Fibroblast of skin of right quadriceps (primary cell): ENCODE results near the gene TWSG1.
"Not testable (repeated sequence)": the region's sequence is repeated elsewhere in the genome, so short reads cannot be mapped to it uniquely, and the experiment has no call there.

ENCODE experiments used
- DNase-seq: peaks from one replicate; pipeline ENCODE4 v3.0.0-alpha.2; 2013

Gene TWSG1

DNA sequence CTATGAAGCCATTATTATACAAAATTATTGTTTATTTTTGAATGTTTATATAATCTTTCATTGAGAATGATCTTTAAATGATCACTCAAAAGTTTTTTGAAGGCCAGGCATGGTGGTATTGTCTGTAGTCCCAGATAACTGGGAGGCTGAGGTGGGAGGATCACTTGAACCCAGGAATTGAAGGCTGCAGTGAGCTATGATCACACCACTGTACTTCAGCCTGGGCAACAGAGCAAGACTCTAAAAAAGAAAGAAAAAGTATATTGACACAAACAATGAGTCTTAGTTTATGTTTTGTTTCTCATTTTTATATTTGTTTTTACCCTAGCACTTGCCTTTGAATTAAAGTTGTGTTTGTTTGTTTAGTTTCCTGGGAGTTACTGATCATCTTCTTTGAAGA, 2.3 kb downstream of the TWSG1 start:
- no peak for DNase-seq

DNA sequence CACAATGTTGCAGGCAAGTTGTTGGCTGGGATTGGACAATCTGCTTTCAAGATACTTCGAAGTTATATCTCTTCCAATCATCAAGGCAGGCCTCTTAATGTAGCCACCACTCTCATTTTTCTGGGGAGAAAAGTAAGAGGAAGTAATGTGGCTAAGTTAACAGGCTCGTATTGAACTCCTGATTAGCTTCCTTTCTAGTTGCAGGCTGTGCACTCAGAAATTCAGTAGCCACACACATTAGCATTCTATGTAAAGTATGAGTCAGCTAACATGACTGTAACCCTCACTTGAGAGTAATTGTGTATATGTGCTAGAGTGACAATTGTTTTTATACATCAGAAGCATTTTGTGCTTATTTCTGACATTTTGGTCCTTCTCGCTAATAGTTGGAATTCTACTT, 3.3 kb downstream of the TWSG1 start:
- DNase-seq, result peak; percentile 57

DNA sequence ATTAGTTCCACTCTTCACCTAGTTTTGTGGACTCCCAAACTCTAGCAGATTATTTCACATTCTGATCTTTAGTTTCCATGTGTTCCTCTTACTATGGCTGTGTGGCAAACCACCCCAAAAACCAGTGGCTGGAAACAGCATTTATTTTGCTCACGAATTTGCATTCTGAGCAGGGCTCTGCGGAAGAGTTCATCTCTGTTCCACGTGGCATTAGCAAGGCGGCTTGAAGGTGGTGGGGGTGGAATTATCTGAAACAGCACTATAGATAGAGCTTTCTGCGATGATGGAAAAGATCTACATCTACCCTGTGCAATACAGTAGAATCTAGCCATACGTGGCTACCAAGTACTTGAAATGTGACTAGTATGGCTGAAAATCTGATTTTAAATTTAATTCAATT, 5.9 kb downstream of the TWSG1 start:
- DNase-seq, result no peak

GRCh38 chr18:9343577-9343976, 9.0 kb downstream of the TWSG1 start:
- no peak for DNase-seq

DNA sequence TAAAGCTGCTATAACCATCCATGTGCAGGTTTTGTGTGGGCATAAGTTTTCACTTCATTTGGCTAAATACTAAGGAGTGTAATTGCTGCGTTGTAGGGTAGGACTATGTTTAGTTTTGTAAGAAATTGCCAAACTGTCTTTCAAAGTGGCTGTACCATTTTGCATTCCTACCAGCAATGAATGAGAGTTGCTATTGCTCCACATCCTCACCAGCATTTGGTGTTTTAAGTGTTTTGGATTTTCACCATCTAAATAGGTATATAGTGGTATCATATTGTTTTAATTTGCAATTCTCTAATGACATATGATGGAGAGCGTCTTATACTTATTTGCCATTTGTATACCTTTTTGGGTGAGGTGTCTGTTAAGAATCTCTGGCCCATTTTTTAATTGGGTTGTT, 12.2 kb downstream of the TWSG1 start:
- no peak for DNase-seq

DNA sequence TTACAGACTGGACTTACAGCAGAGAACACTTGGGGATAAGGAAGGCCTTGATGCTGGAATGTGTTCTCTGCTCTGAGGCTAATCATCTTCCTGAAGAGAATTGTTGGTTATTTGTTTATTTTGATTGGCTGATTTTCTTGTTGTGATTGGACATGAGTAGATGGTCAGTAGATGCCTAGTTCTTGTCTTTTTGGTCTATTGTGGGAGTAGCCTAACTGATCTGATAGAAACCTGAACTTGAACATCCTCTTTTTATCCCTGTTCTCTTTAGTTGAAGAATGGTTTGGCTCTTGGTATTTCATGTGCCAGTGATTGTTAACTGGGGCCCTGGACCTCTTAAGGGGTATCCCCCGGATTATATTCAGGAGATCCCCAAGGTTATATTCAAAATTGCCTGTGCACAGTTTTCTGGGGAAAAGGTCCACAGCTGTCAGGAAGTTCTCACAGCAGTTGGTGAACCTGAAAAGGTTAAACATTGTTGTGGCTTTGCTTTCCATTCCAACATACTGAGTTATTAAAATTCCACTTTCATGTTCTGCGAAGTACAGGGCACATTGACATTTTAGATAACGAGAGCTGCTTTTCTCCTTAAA, 13.6 kb downstream of the TWSG1 start:
- DNase-seq, result peak; percentile 40

DNA sequence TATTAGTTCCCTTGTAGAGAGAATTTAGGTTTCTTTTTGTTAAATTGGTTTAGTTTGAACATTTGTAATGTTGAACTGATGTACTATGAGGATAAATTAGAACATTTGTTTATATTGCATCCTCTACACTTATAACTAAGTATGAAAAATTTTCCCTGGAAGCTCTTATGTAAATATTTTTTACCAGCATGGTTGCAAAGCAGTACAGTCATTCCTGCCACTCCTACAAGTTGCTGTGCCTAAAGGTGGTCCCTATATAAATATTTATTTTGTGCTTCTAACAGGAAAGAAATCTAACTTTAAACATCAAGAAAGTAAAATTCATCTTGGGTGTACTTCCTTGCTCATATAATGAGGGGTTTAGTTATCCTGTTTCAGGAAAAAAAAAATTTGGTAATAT, 14.2 kb downstream of the TWSG1 start:
- no peak for DNase-seq

DNA sequence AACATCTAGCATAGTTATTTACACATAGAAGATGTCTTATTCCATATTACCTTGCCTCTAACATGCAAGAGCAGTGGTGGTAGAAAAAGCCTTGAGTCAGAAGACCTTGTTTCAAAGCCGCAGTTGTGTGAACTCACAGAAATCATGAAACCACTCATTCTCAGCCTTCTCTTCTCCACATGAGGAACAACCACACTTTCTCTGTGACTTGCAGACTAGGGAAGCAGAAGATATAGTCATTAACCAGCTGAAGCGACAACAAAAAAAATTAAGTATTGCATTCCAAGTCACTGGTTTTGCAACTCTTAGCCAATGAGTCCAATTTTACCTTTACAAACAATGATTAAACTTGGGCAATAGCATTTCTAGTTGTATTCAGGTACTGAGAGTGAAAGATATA, 19.0 kb downstream of the TWSG1 start:
- no peak for DNase-seq

DNA sequence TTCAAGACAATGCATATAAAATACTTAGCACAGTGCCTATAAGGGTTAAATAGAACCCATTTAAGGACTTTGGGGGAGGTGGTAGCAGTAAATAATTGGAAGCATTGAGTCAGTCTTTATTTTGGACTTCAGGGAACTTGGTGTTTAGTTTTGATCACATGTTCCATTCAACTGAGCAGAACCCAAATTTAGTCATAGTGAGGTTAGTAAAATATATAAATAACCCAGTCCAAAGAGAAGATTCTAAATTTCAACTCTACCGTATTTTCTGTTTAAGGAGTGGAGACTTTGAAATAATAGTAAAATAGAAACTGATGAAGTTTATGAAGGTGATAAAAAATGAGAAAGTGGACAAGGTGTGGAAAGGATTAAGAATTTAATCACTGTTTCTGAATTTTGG, 19.7 kb downstream of the TWSG1 start:
- DNase-seq, result no peak

GRCh38 chr18:9356976-9357375, 22.4 kb downstream of the TWSG1 start:
- DNase-seq, result no peak

- DNase-seq, result no peak
Measured at GRCh38 chr18:9359796-9360195, 25.2 kb downstream of the TWSG1 start.

DNA sequence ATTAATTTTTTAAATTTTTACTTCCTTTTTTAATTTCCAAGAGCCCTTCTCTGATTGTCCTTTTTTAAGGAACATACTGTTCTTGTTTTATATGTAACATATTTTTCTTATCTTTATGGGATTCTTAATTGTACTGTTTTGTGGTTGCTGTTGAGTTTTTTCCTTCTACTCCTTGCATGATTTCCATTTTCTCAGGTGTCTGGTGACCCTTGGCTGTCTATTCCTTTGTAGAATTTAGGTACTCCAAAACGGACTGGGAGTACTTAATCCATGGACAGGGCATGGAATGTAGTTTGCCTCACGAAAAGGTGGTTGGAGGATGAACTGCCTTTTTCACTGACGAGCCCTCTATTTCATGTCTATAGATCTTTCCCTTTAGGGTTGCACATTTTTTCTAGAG, 26.6 kb downstream of the TWSG1 start:
- DNase-seq, result no peak

- no peak for DNase-seq
Measured at GRCh38 chr18:9362869-9363268, 28.3 kb downstream of the TWSG1 start.

- DNase-seq, result no peak
Measured at GRCh38 chr18:9364242-9364641, 29.7 kb downstream of the TWSG1 start.

DNA sequence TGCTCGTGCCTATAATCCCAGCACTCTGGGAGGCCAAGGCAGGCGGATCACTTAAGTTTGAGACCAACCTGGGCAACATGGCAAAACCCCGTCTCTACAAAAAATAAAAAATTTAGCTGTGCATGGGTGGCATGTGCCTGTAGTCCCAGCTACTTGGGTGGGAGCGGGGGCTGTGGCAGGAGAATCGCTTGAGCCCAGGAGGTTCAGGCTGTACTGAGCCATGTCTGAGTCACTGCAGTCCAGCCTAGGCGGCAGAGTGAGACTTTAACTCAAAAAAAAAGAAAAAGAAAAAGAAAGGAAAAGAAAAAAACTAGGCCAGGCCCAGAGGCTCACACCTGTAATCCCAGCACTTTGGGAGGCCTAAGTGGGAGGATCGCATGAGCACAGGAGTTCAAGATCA, 30.8 kb downstream of the TWSG1 start:
- DNase-seq, result peak; percentile 42

GRCh38 chr18:9366126-9366714, 31.6 kb downstream of the TWSG1 start:
- DNase-seq, result peak; percentile 45

DNA sequence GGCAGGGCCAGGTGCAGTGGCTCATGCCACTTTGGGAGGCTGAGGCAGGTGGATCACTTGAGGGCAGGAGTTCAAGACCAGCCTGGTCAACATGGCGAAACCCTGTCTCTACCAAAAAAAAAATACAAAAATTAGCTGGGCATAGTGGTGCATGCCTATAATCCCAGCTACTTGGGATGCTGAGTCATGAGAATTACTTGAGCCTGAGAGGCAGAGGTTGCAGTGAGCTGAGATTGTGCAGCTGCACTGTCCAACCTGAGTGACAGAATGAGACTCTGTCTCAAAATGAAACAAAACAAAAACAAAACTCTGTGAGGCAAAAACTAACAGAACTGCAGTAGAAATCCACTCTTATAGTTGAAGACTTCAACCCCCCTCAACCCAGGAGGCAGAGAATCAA, 38.7 kb downstream of the TWSG1 start:
- not testable (repeated sequence) for DNase-seq

GRCh38 chr18:9379118-9379517, 44.5 kb downstream of the TWSG1 start:
- no peak for DNase-seq

DNA sequence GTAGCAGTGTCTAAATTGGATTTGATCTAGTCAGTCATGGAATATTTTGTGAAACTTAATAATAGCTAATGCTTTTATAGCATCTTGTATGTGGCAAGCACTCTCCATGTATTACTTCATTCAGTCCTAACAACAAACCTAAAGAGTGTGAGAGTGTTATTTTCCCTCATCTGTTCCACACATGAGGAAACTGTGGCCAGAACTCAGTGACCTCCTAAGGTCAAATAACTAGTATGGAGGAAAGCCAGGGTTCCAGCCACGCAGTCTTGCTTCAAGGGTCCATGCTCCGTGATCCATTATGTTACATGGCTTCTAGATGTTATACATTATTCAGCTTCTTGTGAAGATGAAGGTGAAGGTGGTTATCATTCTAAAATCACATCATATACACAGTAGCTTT, 45.5 kb downstream of the TWSG1 start:
- DNase-seq, result no peak

DNA sequence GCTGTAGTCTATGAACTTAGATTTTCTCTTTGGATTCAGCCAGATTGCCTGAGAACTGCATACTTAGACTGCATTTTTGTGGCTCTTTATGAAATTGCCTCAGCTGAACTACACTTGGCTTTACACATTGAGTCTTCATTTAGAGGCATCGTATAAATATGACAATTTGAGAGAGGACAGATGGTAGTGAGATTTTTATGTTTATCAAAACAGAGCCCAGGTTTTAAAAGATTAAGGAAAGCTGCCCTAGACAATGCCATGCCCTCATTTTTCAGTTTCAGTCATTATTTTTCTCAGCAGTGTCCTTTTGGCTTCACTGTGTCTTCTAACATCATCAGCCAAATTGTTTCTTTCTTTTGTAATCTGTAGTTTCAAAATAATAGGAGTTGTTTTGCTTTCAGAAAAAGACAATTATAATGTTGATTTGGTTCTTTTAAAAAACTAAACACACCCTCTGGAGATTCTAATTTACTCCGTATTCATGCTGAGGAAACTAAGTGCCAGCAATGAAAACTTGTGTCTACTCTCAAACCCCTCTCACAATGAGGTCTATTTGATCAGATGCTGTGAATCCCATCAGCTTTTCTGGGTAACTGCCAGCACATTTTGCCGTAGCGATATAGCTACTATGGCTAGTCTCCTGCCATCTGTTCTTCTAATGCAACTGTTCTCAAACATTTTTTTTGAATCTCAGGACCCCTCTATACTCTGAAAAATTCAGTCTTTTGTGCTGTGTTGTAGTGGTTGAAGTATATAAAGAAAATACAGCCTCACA, 46.2 kb downstream of the TWSG1 start:
- peak; percentile 48 for DNase-seq

- no peak for DNase-seq
Measured at GRCh38 chr18:9386879-9387278, 52.3 kb downstream of the TWSG1 start.

- DNase-seq, result no peak
Measured at GRCh38 chr18:9387891-9388290, 53.3 kb downstream of the TWSG1 start.

- no peak for DNase-seq
Measured at GRCh38 chr18:9389706-9390105, 55.1 kb downstream of the TWSG1 start.

GRCh38 chr18:9392726-9393125, 58.2 kb downstream of the TWSG1 start:
- DNase-seq, result no peak

- no peak for DNase-seq
Measured at GRCh38 chr18:9394046-9394445, 59.5 kb downstream of the TWSG1 start.
